Ishikawa (cell line): Measurements from ENCODE around the gene ZBED4.

Experiments
- EGR1 ChIP-seq: IDR thresholded peaks from 2 replicates; pipeline ENCODE4 v1.6.1; 2012
- EP300 ChIP-seq: IDR thresholded peaks from 2 replicates; pipeline ENCODE4 v1.6.1; 2012; ENCODE audit warnings: borderline replicate concordance
- RAD21 ChIP-seq: IDR thresholded peaks from 2 replicates; pipeline ENCODE4 v1.6.1; 2012; ENCODE audit warnings: low read depth
- TAF1 ChIP-seq: IDR thresholded peaks from 2 replicates; pipeline ENCODE4 v1.6.1; 2012; ENCODE audit warnings: low read depth, mild to moderate bottlenecking
- TCF12 ChIP-seq: IDR thresholded peaks from 2 replicates; pipeline ENCODE4 v1.6.1; 2012; ENCODE audit warnings: low read depth
- YY1 ChIP-seq: IDR thresholded peaks from 2 replicates; pipeline ENCODE4 v1.6.1; 2012; ENCODE audit warnings: low read depth

- TF ChIP-seq TCF12 (no peak), YY1 (no peak), TAF1 (no peak), EGR1 (no peak), EP300 (no peak), RAD21 (no peak)
Measured at GRCh38 chr22:49936973-49937757, 83.5 kb downstream of the ZBED4 start.
